Stimulated activated CD4-positive, alpha-beta T cell treated with anti-CD3 and anti-CD28 coated beads, Interleukin-4, amount 100 ng/mL, for 48 hours (primary cell): ENCODE results near the gene KIFAP3.
"Not testable (repeated sequence)": the region's sequence is repeated elsewhere in the genome, so short reads cannot be mapped to it uniquely, and the experiment has no call there.

ENCODE experiments used
- DNase-seq, 2 donors: peaks; one replicate each; pipeline ENCODE4 v3.0.0-alpha.2; 2020; ENCODE audit warnings: low read depth in 2 of 2

KIFAP3 gene

GRCh38 chr1:170063109-170063826 is 11.2 kb downstream of the KIFAP3 start:
- DNase-seq = no peak

GRCh38 chr1:170061676-170062075 is 12.8 kb downstream of the KIFAP3 start:
- not testable (repeated sequence) for DNase-seq

GRCh38 chr1:170060015-170060520 is 14.4 kb downstream of the KIFAP3 start:
- DNase-seq = not testable (repeated sequence)

GRCh38 chr1:170049176-170049800 is 25.2 kb downstream of the KIFAP3 start:
- DNase-seq = no peak

- DNase-seq = no peak
These were observed 26.0 kb downstream of the KIFAP3 start for GRCh38 chr1:170048515-170048914.

- DNase-seq = no peak
These were observed 30.3 kb downstream of the KIFAP3 start for GRCh38 chr1:170044187-170044586.

GRCh38 chr1:170041423-170042192 is 32.9 kb downstream of the KIFAP3 start:
- no peak for DNase-seq

GRCh38 chr1:170032531-170033280 is 41.8 kb downstream of the KIFAP3 start:
- DNase-seq = no peak

GRCh38 chr1:170030212-170030611 is 44.3 kb downstream of the KIFAP3 start:
- no peak for DNase-seq

- no peak for DNase-seq
These were observed 46.7 kb downstream of the KIFAP3 start for GRCh38 chr1:170027760-170028159.

GRCh38 chr1:170020859-170021258 is 53.6 kb downstream of the KIFAP3 start:
- DNase-seq = no peak

- DNase-seq = no peak
These were observed 57.0 kb downstream of the KIFAP3 start for GRCh38 chr1:170017478-170017877.

GRCh38 chr1:170012920-170013319 is 61.6 kb downstream of the KIFAP3 start:
- DNase-seq = no peak

GRCh38 chr1:170010443-170010842 is 64.1 kb downstream of the KIFAP3 start:
- no peak for DNase-seq

GRCh38 chr1:170009551-170009950 is 64.9 kb downstream of the KIFAP3 start:
- DNase-seq = no peak

- DNase-seq = not testable (repeated sequence)
These were observed 65.8 kb downstream of the KIFAP3 start for GRCh38 chr1:170008745-170009144.

- DNase-seq = not testable (repeated sequence)
These were observed 71.1 kb downstream of the KIFAP3 start for GRCh38 chr1:170003270-170003835.

GRCh38 chr1:170001266-170001665 is 73.2 kb downstream of the KIFAP3 start:
- no peak for DNase-seq

GRCh38 chr1:169999761-170000160 is 74.7 kb downstream of the KIFAP3 start:
- DNase-seq = no peak

- DNase-seq = no peak
These were observed 75.2 kb downstream of the KIFAP3 start for GRCh38 chr1:169999331-169999741.

- no peak for DNase-seq
These were observed 78.5 kb downstream of the KIFAP3 start for GRCh38 chr1:169995993-169996392.
